NCI-H345 treated with DMSO at 0.1 percent for 48 hours (cell line): Measurements from ENCODE around the gene NEK6.

ENCODE experiments used
- DNase-seq: peaks from one replicate; lab custom pipeline; 2025; ENCODE audit not compliant: unreplicated experiment; lab: John Stamatoyannopoulos, UW

The NEK6 gene

DNA sequence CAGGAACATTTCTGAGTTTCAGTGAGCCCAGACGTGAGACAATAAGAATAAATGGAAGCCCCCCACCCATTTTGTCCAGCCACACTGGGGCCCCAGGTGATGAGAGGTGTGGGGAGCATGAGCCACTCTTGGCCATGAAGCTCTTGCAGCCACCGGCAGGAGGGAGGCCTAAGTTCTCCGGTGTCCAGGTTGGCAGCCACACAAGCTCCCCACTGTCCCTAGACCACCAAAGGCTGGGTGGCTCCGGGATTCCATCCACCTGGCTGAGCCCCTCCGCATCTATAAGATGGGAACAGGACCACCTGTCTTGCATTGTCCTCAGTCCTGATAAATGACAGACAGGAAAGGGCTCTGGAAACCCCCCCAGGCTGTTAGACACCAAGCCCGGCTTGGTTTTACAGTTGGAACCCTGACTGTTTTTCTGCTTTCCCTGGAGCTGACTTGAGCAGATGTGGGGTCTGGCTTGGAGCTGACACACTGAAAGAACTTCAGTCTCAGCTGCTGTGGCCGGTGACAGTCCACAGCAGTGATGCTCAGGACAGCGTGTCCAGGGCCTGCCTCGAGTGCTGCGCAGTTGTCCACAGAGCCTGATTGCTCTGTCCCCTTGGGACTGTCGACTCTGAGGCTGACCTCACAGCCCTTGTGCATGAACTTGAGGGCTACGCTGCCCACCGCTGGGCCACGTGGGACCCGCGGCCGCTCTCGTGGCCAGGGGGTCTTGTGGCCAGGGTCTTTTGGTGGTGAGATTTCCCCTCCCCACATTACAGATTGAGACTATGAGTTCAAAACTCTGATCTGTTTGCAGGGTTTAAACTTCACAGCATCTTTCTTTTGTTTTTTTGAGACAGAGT is 82.7 kb downstream of the NEK6 start:
- no peak for DNase-seq

DNA sequence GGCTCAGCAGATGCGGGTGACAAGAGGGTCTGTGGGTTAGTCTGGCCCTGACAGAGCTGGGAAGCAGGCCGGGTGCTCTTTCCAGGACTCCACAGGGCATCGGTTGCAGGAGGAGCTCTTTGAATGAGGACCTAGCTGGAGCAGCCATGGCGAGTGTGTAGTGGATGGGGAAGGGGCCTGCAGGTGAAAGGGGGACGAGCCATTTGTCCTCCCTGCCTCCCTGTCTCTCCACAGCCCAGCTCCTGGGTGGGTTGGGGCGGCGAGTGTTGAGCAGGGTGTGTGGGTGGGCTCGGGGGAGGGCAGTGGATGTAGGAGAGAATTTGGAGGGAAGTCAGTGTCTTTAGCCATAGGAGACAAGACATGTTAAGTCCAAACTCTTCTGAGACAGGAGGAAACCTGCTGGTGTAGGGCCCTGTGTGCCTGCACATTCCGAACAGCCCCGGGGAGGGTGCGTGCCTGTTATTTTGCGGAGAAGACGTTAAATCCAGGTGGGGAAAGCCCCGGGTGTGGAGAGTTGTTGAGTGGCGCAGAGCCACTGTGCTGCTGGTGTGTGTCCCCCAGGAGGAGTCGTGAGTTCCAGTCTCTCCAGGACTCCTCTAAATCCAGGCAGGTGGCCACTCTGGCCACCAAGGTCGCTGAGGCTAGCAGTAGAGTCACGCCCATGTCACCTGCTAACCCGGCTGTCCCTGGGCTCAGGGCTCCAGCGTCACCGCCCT is 83.9 kb downstream of the NEK6 start:
- no peak for DNase-seq

- DNase-seq, result no peak
Observed at GRCh38 chr9:124342402-124342775, 84.6 kb downstream of the NEK6 start.

GRCh38 chr9:124342776-124343485 is 85.2 kb downstream of the NEK6 start:
- DNase-seq, result peak; percentile 39

- peak; percentile 32 for DNase-seq
Observed at GRCh38 chr9:124343533-124344290, 86.0 kb downstream of the NEK6 start.

GRCh38 chr9:124344291-124345050 is 86.7 kb downstream of the NEK6 start:
- no peak for DNase-seq

DNA sequence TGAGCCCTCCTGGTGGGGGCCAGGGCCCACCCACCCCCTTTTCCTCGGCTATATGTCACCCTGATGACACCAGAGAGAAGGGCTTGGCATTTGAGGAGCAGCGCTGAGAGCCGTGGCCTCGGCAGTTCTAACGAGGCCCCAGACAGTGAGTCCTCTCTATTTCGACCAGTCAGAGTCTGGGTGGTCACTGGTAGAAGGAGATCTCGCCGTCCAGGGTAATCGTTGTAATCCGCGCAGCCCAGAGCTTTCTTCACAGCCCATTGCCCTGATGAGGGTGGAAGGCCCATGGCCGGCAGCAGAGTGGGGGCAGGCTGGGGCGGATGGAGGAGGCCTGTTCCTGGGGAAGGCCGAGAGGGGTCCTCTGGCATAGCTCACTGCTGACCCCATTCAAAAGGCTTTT is 87.3 kb downstream of the NEK6 start:
- no peak for DNase-seq

DNA sequence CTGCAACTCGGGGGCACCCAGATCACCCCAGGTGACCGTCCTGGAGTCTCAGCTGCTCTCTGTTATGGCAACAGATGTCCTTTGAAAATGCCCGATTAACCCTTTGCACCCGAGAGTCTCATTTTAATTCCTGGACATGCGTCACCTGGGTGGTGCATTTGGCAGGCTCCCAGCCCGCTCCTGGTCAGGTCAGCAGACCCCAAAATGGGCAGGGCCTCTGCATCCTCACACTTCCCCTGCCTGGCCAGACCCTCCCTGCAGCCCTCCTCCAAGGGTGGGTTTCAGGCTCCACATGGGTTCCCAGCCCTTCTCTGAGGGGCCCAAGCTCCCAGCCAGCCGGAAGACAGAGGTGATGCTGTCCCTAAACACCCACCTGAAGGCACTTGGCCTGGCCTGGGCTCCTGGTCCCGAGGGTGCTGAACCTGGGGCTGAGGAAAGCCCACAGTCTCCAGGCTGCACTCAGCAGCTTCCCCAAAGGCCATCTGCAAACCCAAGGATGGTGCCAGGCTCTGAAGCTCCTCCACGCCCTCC is 88.1 kb downstream of the NEK6 start:
- DNase-seq, result no peak

- DNase-seq, result no peak
Observed at GRCh38 chr9:124346347-124347163, 88.8 kb downstream of the NEK6 start.

- no peak for DNase-seq
Observed at GRCh38 chr9:124347206-124347967, 89.6 kb downstream of the NEK6 start.

- DNase-seq, result no peak
Observed at GRCh38 chr9:124347968-124348358, 90.2 kb downstream of the NEK6 start.

DNA sequence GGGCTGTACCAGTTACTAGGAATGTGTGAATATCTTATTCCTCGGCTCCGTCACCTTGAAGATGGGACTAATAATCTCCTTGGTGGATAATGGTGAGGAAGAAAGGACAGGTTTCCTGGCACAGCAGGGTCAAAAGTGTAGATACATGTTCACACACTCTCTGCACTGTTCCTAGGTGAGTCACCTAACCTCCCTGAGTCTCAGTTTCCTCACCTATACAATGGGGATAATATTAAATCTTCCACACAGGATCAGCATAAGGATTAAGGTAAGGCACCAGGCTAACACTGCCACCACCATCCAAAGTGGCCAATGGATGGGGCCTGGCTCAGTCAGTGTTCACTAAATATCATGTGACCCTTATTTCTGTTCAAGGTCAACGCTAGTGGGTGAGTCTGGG is 90.6 kb downstream of the NEK6 start:
- no peak for DNase-seq

DNA sequence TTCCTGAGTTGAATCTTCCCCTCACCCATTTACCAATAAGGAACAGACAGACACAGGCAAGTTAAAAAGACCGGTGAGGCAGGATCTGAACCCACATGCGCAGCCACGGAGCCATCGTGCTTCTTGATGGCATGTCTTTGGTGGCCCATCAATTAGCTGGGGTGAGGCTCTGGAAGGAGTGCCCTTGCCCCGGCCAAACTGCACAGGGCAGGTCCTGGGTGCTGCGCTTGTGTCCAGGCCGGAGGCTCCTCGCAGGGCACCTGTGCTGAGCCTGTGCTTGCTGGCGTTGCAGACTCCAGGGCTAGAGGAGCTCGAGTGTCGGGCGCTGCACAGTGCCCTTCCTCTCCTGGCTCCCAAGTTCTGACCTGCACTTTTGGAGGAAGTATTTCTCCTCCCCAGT is 91.1 kb downstream of the NEK6 start:
- DNase-seq, result no peak

GRCh38 chr9:124349267-124349666 is 91.5 kb downstream of the NEK6 start:
- no peak for DNase-seq

DNA sequence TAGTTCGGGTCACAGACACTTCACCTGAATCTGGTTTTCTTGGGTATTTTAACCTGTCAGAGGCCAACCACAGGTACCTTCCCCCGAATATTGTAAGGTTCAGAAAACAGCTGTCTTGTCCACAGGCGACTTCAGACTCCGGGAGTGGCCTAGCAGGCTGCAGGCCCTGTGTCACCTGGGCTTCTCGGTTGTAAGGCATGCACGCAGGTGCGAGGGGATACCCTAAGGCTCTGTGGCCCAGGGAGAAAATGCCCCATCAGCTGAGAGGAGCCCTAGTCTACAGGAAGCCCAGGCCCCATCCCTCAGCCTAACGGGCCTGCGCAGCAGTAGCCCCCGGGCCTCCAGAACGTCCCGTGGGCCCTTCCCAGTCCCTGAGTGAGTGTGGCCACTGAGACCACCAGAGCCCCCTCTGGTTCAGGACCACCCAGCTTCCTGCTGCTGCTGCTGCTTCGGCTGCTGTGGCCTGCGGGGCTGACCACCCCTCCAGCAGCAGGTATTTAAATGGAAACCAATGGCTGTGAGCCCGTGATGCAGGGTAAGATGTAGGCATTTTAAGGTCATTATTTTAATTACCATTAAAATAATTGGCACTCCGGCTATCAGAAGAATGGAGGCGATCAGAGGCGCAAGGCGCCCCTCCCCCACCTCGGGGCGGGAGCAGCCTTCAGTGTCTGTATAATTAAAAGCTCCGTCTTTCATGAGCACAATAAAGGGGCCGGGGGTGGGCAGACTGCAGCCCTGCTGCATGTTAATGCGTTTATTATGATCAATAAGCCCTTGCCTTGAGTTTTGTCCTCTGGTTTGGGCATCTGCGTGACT is 92.1 kb downstream of the NEK6 start:
- DNase-seq, result no peak

- no peak for DNase-seq
Observed at GRCh38 chr9:124350494-124351263, 92.9 kb downstream of the NEK6 start.
